ENCODE data around the gene TRPM6.

- TF ChIP-seq POLR2A (IDR thresholded peaks at IDR 0.05; ENCODE audit: low read depth, low read length): no peak
- no peak for TF ChIP-seq POLR2AphosphoS5 (IDR thresholded peaks at IDR 0.05; ENCODE audit: low read depth, low read length)
Measured at GRCh38 chr9:74765481-74765971, 122.2 kb downstream of the TRPM6 start.
